WTC11 (cell line): ENCODE results near the gene BLOC1S5. TPM values are rescaled to one million over a fixed set of nuclear protein-coding genes. Genes with fewer than 3 reads are reported as not detected.

ENCODE experiments used
- ATAC-seq: fragments of 200-7000 bp; cut with Tn5 transposase; 2 replicates; pipeline ENCODE4 v1.10.0; 2021; ENCODE audit warnings: mild to moderate bottlenecking, moderate library complexity
- CTCF ChIA-PET: fragments of 300-600 bp; sonication (Branson Sonifier 250); formaldehyde crosslinking; loops from one replicate; lab custom pipeline; 2021; ENCODE audit warnings: antibody characterized with exemption; lab: Charles Lee
- POLR2A ChIA-PET: fragments of 350-600 bp; sonication (Branson Sonifier 250); formaldehyde crosslinking; loops from one replicate; lab custom pipeline; 2021; ENCODE audit warnings: antibody characterized with exemption; lab: Charles Lee
- DNase-seq: peaks from one replicate; pipeline ENCODE4 v3.0.0; 2021; ENCODE audit warnings: low spot score
- H3K27ac Mint-ChIP-seq: 2 replicates; pipeline ENCODE4 v1.8.0; 2021; ENCODE audit warnings: mixed read lengths
- H3K27me3 Mint-ChIP-seq: 2 replicates; pipeline ENCODE4 v1.8.0; 2021; ENCODE audit warnings: low read depth, mild to moderate bottlenecking, moderate library complexity, mixed read lengths
- H3K36me3 Mint-ChIP-seq: 2 replicates; pipeline ENCODE4 v1.8.0; 2021; ENCODE audit warnings: mixed read lengths
- H3K4me1 Mint-ChIP-seq: 2 replicates; pipeline ENCODE4 v1.8.0; 2022; ENCODE audit warnings: mixed read lengths
- H3K4me3 Mint-ChIP-seq: 2 replicates; pipeline ENCODE4 v1.8.0; 2021; ENCODE audit warnings: mild to moderate bottlenecking, moderate library complexity, mixed read lengths
- H3K9me3 Mint-ChIP-seq: 2 replicates; pipeline ENCODE4 v1.8.0; 2021; ENCODE audit warnings: mixed read lengths
- ARID4B ChIP-seq: sonication (generic); formaldehyde crosslinking; IDR thresholded peaks from 2 replicates; pipeline ENCODE4 v1.8.0; 2023; ENCODE audit warnings: missing genetic modification reagents, mild to moderate bottlenecking, borderline replicate concordance
- ELF4 ChIP-seq: sonication (generic); formaldehyde crosslinking; IDR thresholded peaks from 2 replicates; pipeline ENCODE4 v1.8.1; 2022; ENCODE audit warnings: low read depth, mild to moderate bottlenecking, moderate library complexity, missing genetic modification reagents
- ESRRA ChIP-seq: sonication (generic); formaldehyde crosslinking; IDR thresholded peaks from 2 replicates; pipeline ENCODE4 v1.8.1; 2022; ENCODE audit warnings: mild to moderate bottlenecking, missing genetic modification reagents, borderline replicate concordance
- ETV6 ChIP-seq: sonication (generic); formaldehyde crosslinking; IDR thresholded peaks from 2 replicates; pipeline ENCODE4 v1.8.1; 2022; ENCODE audit warnings: mild to moderate bottlenecking, missing genetic modification reagents
- FOXK1 ChIP-seq: sonication (generic); formaldehyde crosslinking; IDR thresholded peaks from 2 replicates; pipeline ENCODE4 v1.8.0; 2022; ENCODE audit warnings: mild to moderate bottlenecking, moderate library complexity, missing genetic modification reagents
- NFATC4 ChIP-seq: fragments of 250-450 bp; sonication (Bioruptor Pico); IDR thresholded peaks from 2 replicates; pipeline ENCODE4 v1.9.0; 2021; ENCODE audit warnings: mild to moderate bottlenecking
- NR1H2 ChIP-seq: sonication (generic); formaldehyde crosslinking; IDR thresholded peaks from 2 replicates; pipeline ENCODE4 v1.9.0; 2021; ENCODE audit warnings: mild to moderate bottlenecking, moderate library complexity, missing genetic modification reagents
- SMAD3 ChIP-seq: sonication (generic); formaldehyde crosslinking; IDR thresholded peaks from 2 replicates; pipeline ENCODE4 v1.8.0; 2022; ENCODE audit warnings: missing genetic modification reagents, mild to moderate bottlenecking, borderline replicate concordance
- TEAD4 ChIP-seq: sonication (generic); formaldehyde crosslinking; IDR thresholded peaks from 2 replicates; pipeline ENCODE4 v1.8.0; 2022; ENCODE audit warnings: mild to moderate bottlenecking, missing genetic modification reagents
- ZNF121 ChIP-seq: sonication (generic); formaldehyde crosslinking; IDR thresholded peaks from 2 replicates; pipeline ENCODE4 v1.8.0; 2023; ENCODE audit warnings: missing genetic modification reagents
- ZNF416 ChIP-seq: fragments of 250-450 bp; sonication (Bioruptor Pico); IDR thresholded peaks from 2 replicates; pipeline ENCODE4 v1.9.0; 2021; ENCODE audit warnings: mild to moderate bottlenecking, inconsistent platforms
- ZNF425 ChIP-seq: fragments of 250-450 bp; sonication (Bioruptor Pico); conservative IDR thresholded peaks from 2 replicates; pipeline ENCODE4 v1.9.0; 2021; ENCODE audit warnings: mild to moderate bottlenecking
- ZNF532 ChIP-seq: fragments of 250-450 bp; sonication (Bioruptor Pico); IDR thresholded peaks from 2 replicates; pipeline ENCODE4 v1.9.0; 2021; ENCODE audit warnings: mild to moderate bottlenecking, borderline replicate concordance
- total RNA-seq: library from RNA; stranded (reverse); gene quantifications from 3 replicates; pipeline ENCODE4 v1.2.3, GENCODE V29; 2021

The BLOC1S5 gene
- total RNA-seq, 1 experiment from 2014 or later = 17.9 TPM

- H3K9me3 Mint-ChIP-seq = peaks cover 7% of the 10 kb centered on the region; the same call in 1 of the 2 replicates
- CTCF ChIA-PET = no interaction called here
- no peak for DNase-seq
- TF ChIP-seq ZNF416 (CRISPR knock-in tag) (no peak), ESRRA (no peak)
- TF ChIP-seq, all 79 proteins: peak for 0
- Mint-ChIP-seq H3K4me1 (0 out of 2 replicates have a peak, but pooled peaks cover 2% of the 10 kb centered on the region), H3K27ac (no peak overlapping the region), H3K27me3 (no peaks in the 10 kb centered on the region), H3K4me3 (no peak overlapping the region), H3K36me3 (no peaks in the 10 kb centered on the region)
- POLR2A ChIA-PET = no interaction called here
- ATAC-seq = no peak
Measured at GRCh38 chr6:7978736-7979135, 85.5 kb downstream of the BLOC1S5 start.

GRCh38 chr6:7976485-7977056 lies 87.6 kb downstream of the BLOC1S5 start:
- no peak for ATAC-seq
- 0 out of 2 replicates have a peak, but pooled peaks cover 2% of the 10 kb centered on the region for H3K4me1 Mint-ChIP-seq
- no peaks in the 10 kb centered on the region for H3K27me3 Mint-ChIP-seq
- H3K9me3 Mint-ChIP-seq = peaks cover 8% of the 10 kb centered on the region; the same call in 1 of the 2 replicates
- no peaks in the 10 kb centered on the region for H3K36me3 Mint-ChIP-seq
- ChIA-PET CTCF (interaction anchor here (0.7 kb wide), 1 partner anchor 38 kb away, joined by 3 read pairs; no protein-coding TSS in a partner anchor), POLR2A (interaction anchor here (0.7 kb wide), 1 partner anchor 360 kb away, joined by 3 read pairs; no protein-coding TSS in a partner anchor)
- no peak overlapping the region for H3K4me3 Mint-ChIP-seq
- no peak overlapping the region for H3K27ac Mint-ChIP-seq
- TF ChIP-seq NFATC4 (CRISPR knock-in tag) (no peak), SMAD3 (CRISPR knock-in tag) (no peak), ZNF532 (CRISPR knock-in tag) (no peak), TEAD4 (no peak), ETV6 (no peak), NR1H2 (no peak), ZNF121 (CRISPR knock-in tag) (no peak)
- no peak for DNase-seq

- Mint-ChIP-seq H3K9me3 (peaks cover 16% of the 10 kb centered on the region), H3K4me3 (no peak overlapping the region), H3K4me1 (0 out of 2 replicates have a peak, but pooled peaks cover 2% of the 10 kb centered on the region), H3K27ac (no peak overlapping the region), H3K27me3 (no peaks in the 10 kb centered on the region), H3K36me3 (no peaks in the 10 kb centered on the region)
- ATAC-seq (no peak), DNase-seq (no peak)
- TF ChIP-seq ZNF121 (CRISPR knock-in tag) (no peak), ARID4B (no peak), ELF4 (no peak), ZNF425 (no peak), FOXK1 (no peak), ETV6 (no peak)
- POLR2A ChIA-PET = no interaction called here
- CTCF ChIA-PET = no interaction called here
Measured at GRCh38 chr6:7975764-7976146, 88.4 kb downstream of the BLOC1S5 start.
